Measurements from ENCODE around the gene ACIN1.

Gene ACIN1, protein sequence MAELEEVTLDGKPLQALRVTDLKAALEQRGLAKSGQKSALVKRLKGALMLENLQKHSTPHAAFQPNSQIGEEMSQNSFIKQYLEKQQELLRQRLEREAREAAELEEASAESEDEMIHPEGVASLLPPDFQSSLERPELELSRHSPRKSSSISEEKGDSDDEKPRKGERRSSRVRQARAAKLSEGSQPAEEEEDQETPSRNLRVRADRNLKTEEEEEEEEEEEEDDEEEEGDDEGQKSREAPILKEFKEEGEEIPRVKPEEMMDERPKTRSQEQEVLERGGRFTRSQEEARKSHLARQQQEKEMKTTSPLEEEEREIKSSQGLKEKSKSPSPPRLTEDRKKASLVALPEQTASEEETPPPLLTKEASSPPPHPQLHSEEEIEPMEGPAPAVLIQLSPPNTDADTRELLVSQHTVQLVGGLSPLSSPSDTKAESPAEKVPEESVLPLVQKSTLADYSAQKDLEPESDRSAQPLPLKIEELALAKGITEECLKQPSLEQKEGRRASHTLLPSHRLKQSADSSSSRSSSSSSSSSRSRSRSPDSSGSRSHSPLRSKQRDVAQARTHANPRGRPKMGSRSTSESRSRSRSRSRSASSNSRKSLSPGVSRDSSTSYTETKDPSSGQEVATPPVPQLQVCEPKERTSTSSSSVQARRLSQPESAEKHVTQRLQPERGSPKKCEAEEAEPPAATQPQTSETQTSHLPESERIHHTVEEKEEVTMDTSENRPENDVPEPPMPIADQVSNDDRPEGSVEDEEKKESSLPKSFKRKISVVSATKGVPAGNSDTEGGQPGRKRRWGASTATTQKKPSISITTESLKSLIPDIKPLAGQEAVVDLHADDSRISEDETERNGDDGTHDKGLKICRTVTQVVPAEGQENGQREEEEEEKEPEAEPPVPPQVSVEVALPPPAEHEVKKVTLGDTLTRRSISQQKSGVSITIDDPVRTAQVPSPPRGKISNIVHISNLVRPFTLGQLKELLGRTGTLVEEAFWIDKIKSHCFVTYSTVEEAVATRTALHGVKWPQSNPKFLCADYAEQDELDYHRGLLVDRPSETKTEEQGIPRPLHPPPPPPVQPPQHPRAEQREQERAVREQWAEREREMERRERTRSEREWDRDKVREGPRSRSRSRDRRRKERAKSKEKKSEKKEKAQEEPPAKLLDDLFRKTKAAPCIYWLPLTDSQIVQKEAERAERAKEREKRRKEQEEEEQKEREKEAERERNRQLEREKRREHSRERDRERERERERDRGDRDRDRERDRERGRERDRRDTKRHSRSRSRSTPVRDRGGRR

DNA sequence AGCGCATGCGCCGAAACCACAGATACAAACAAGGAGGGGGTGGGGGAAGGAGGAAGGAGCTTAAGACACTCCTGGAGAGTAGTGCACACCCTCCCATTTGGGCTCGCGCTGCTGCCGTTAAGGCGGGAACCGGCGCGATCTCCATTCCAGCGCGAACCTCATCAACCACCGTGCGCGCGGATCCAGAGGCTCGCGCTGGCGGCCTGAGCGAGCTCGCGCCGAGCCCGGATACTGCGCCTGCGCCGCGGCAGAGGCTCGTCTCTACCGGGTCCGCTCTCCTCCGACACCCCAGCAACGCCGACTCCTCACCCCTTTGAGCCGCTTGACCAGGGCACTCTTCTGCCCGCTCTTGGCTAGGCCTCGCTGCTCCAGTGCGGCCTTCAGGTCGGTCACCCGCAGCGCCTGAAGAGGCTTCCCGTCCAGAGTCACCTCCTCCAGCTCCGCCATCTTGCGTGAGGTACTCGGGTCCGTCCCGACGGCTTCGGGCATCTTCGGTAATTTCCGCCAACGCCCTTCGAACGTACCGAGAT, at the start of gene ACIN1:
Gene ACIN1 (minus strand): TSS at position 471 of the 530 bp plus-strand sequence. CDS start 24 bp downstream, at position 447.
- TF ChIP-seq, protein P1, sequence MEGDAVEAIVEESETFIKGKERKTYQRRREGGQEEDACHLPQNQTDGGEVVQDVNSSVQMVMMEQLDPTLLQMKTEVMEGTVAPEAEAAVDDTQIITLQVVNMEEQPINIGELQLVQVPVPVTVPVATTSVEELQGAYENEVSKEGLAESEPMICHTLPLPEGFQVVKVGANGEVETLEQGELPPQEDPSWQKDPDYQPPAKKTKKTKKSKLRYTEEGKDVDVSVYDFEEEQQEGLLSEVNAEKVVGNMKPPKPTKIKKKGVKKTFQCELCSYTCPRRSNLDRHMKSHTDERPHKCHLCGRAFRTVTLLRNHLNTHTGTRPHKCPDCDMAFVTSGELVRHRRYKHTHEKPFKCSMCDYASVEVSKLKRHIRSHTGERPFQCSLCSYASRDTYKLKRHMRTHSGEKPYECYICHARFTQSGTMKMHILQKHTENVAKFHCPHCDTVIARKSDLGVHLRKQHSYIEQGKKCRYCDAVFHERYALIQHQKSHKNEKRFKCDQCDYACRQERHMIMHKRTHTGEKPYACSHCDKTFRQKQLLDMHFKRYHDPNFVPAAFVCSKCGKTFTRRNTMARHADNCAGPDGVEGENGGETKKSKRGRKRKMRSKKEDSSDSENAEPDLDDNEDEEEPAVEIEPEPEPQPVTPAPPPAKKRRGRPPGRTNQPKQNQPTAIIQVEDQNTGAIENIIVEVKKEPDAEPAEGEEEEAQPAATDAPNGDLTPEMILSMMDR (conservative IDR thresholded peaks at IDR 0.05; ENCODE audit: control insufficient read depth, insufficient read depth, low read depth, low read length): no peak
- peak within 1 kb of the TSS; percentile 97 for H3K4me3 ChIP-seq (ENCODE audit: control insufficient read depth, low read depth, low read length)
- DNase-seq (ENCODE audit: low read depth): peak; percentile 84

DNA sequence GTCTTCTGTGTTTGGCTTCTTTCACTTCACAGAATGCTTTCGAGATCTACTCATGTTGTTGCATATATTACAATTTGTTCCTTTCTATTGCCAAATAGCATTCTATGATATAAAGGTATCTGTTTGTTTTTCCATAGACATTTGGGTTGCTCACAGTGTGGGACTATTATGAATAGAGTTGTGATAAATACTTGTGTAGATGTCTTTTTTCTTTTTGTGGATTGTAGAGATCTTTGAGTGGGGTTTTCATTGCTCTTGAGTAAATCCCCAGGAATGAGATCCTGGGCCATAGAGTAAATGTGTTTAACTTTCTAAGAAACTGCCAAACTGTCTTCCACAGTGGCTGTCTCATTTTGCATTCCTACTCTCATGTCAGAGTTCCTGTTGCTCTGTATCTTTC, 49.0 kb upstream of the ACIN1 start:
- no peak overlapping the region for H3K4me3 ChIP-seq (ENCODE audit: control insufficient read depth, low read depth, low read length)
- DNase-seq (ENCODE audit: low read depth): no peak
- TF ChIP-seq, protein P1 (conservative IDR thresholded peaks at IDR 0.05; ENCODE audit: control insufficient read depth, insufficient read depth, low read depth, low read length): no peak

DNA sequence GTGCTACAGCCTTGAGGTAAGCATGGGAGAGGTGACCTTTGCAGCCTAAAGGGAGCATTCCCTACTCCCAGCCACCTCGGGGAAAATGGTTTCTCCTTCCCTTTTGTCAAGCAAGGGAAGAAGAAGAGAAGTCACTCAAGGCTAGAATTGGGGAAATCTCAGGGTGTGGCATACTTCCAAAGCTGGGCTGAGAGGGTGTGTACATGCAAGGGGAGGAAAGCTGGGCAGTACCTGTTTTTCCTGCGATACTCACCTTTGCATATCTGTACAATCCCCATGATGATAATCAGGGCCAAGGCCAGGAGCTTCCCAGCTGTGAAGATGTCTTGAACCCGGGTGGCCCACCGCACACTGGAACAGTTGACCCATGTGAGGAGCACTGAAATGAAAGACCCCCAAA, 47.9 kb upstream of the ACIN1 start:
- DNase-seq (ENCODE audit: low read depth): no peak
- H3K4me3 ChIP-seq (ENCODE audit: control insufficient read depth, low read depth, low read length): no peak overlapping the region
- TF ChIP-seq, protein P1 (conservative IDR thresholded peaks at IDR 0.05; ENCODE audit: control insufficient read depth, insufficient read depth, low read depth, low read length): no peak

DNA sequence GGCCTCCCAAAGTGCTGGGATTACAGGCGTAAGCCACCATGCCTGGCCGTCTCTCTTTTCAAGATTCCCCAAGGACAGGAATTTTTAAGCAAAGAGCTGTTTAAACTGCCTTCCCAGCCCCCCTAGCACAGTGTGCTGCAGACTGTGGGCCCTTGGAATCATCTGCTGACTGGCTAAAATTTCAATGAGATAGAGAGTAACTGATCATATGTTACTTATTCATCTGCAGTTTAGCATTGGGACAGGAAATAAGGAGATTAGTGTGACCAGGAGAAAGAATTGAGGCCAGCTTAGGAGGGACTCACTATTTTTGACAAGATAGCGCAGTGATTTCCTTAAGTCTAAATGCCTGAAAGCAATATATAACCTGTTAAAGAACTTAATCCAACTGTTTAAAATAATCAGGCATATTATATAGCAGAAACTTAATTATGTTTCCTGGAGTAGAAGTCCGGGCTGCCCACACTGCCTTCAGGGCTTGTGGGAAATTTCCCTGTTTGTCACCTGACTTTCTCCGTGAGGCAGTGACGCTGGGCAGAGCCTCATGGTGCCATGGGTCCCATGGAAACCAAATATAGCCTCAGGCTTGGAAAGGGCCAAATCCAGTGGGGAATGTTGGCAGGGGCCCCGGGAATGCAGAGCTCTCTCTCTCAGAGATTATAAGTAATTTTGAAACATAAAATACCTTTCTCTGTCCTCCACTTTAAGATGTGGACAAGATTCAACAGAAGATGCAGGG, 46.9 kb upstream of the ACIN1 start:
- H3K4me3 ChIP-seq (ENCODE audit: control insufficient read depth, low read depth, low read length): no peak overlapping the region
- peak; percentile 27 for DNase-seq (ENCODE audit: low read depth)
- TF ChIP-seq, protein P1 (conservative IDR thresholded peaks at IDR 0.05; ENCODE audit: control insufficient read depth, insufficient read depth, low read depth, low read length): no peak

DNA sequence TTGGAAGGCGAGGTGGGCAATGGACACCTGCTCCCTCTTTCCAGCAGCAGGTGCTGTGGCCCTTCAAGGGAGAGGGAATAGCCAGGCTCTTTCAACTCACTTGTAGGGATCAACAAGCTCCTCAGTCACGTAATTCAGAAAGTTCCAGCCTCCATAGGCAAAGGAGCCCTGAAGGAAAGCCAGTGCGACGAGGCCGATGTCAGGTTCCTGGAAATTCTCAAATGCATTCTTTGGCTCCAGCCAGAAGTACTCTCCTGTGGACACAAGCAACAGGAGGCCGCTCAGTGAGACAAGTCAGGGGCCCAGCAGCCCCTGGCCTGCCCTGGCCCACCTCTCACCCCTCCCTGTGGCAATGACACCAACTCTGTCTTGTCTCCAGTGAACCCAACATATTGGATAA, 45.4 kb upstream of the ACIN1 start:
- no peak overlapping the region for H3K4me3 ChIP-seq (ENCODE audit: control insufficient read depth, low read depth, low read length)
- DNase-seq (ENCODE audit: low read depth): no peak
- TF ChIP-seq, protein P1 (conservative IDR thresholded peaks at IDR 0.05; ENCODE audit: control insufficient read depth, insufficient read depth, low read depth, low read length): no peak

Data from fibroblast of mammary gland (primary cell).